Activated CD8-positive, alpha-beta T cell treated with anti-CD3 and anti-CD28 coated beads, Interleukin-2, amount 10 ng/mL, durations not matched to agents 7 days and 5 days (primary cell): ENCODE results near the gene CHCHD6. TPM values are rescaled to one million over a fixed set of nuclear protein-coding genes. Genes with fewer than 3 reads are reported as not detected.

ENCODE experiments used
- ATAC-seq: fragments of 150-1000 bp; cut with Tn5 transposase; one replicate; pipeline ENCODE4 v1.10.0; 2021; ENCODE audit warnings: moderate library complexity
- CTCF ChIA-PET: fragments of 350-600 bp; sonication (Branson Sonifier 250); formaldehyde crosslinking; loops from one replicate; lab custom pipeline; 2021; ENCODE audit warnings: antibody characterized with exemption; lab: Charles Lee
- POLR2A ChIA-PET: fragments of 350-600 bp; sonication (Branson Sonifier 250); formaldehyde crosslinking; loops from one replicate; lab custom pipeline; 2021; ENCODE audit warnings: antibody characterized with exemption; lab: Charles Lee
- DNase-seq: peaks from one replicate; pipeline ENCODE4 v3.0.0-alpha.2; 2020
- H3K27ac Mint-ChIP-seq: one replicate; pipeline ENCODE4 v1.8.0; 2021; ENCODE audit warnings: mild to moderate bottlenecking, mixed read lengths
- H3K27me3 Mint-ChIP-seq: one replicate; pipeline ENCODE4 v1.8.0; 2021; ENCODE audit warnings: low read depth, mixed read lengths
- H3K36me3 Mint-ChIP-seq: one replicate; pipeline ENCODE4 v1.8.0; 2021; ENCODE audit warnings: low read depth, mixed read lengths
- H3K4me1 Mint-ChIP-seq: one replicate; pipeline ENCODE4 v1.8.0; 2021; ENCODE audit warnings: low read depth, mixed read lengths
- H3K4me3 Mint-ChIP-seq: one replicate; pipeline ENCODE4 v1.8.0; 2021; ENCODE audit warnings: mild to moderate bottlenecking, mixed read lengths
- H3K9me3 Mint-ChIP-seq: one replicate; pipeline ENCODE4 v1.8.0; 2022; ENCODE audit warnings: mixed read lengths; ENCODE audit not compliant: insufficient read depth
- total RNA-seq, 2 experiments: library from RNA; stranded (reverse); gene quantifications; one replicate each; pipeline ENCODE4 v1.2.3, GENCODE V29; 2021

CHCHD6 gene
- total RNA-seq, 2 experiments from 2014 or later = 5.1 to 6.2 TPM

DNA sequence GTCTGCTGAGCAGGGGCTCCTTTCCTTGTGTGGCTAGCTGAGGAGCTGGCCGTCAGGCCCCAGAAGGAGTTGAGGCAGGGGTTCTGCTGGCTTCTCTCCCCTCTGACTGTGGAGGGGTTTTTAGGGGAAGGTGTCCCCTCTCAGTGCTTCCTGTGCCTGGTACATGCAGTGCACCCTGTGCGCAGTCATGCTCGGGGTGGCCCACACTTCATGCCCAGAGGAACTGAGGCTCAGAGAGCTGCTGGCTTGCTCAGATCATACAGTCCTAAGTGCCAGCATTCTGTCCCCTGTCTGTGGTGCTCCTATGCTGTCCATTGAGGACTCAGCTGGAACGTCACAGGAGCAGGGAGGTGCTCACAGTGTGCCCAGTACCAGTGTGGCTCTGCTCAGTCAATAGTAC lies 211.0 kb downstream of the CHCHD6 start:
- ChIA-PET POLR2A (interaction anchor here (1.0 kb wide), 1 partner anchor 12 kb away, joined by 3 read pairs; no protein-coding TSS in a partner anchor), CTCF (no interaction called here)
- Mint-ChIP-seq H3K36me3 (peaks cover 12% of the 10 kb centered on the region), H3K4me3 (no peak overlapping the region), H3K27ac (no peak overlapping the region), H3K27me3 (peaks cover 10% of the 10 kb centered on the region), H3K9me3 (peaks cover 3% of the 10 kb centered on the region), H3K4me1 (peaks cover 55% of the 10 kb centered on the region)
- ATAC-seq (no peak), DNase-seq (no peak)

DNA sequence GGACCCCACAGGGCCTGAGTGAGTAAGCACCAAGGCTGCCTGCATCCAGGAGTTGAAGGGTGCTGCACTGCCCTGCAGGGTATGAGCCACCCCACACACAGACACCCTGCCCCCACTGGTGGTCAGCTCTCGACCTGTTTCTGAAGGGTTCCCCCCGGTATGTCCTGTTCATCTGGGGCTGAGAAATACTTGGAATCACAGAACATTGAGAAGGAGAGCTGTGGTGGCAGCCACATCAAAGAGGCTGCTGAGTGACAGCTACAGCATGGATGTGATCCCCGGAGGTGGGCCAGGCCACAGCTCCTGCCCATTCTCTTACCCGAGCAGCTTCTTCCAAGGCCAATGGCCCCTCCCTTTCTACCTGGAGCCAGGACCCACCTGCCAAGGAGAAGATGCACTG lies 212.5 kb downstream of the CHCHD6 start:
- Mint-ChIP-seq H3K36me3 (peaks cover 6% of the 10 kb centered on the region), H3K4me3 (no peak overlapping the region), H3K27me3 (peaks cover 5% of the 10 kb centered on the region), H3K27ac (no peak overlapping the region), H3K9me3 (peaks cover 7% of the 10 kb centered on the region), H3K4me1 (peaks cover 41% of the 10 kb centered on the region)
- DNase-seq = no peak
- ATAC-seq = no peak
- CTCF ChIA-PET = interaction anchor here (0.9 kb wide), 1 partner anchor 11 kb away, joined by 3 read pairs; no protein-coding TSS in a partner anchor
- POLR2A ChIA-PET = no interaction called here

DNA sequence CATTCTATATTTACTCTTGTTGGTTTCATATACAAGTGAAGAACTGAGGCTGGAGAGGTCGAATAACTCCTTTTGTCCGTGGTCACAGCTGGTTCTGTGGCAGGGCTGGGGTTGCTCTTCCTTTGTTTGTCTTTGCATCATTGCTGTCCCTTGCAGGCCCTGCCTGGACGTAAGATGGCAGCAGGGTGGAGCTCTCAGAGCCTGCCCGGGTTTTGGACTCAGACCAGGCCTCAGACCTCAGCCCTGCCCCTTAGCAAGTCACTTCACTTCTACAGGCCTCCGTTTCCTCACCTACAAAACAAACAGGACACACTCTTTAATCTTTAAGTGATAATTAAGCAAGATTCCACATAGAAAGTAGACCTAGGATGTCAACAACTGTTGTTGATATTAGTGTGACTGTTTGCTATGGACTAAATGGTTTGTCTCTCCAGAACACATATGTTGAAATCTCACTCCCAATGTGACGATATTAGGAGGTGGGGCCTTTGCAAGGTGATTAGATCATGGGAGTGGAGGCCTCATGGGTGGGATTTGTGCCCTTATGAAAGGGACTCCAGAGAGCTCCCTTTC lies 213.3 kb downstream of the CHCHD6 start:
- ChIA-PET POLR2A (no interaction called here), CTCF (no interaction called here)
- Mint-ChIP-seq H3K9me3 (peaks cover 7% of the 10 kb centered on the region), H3K36me3 (peaks cover 6% of the 10 kb centered on the region), H3K4me3 (no peak overlapping the region), H3K27me3 (peaks cover 5% of the 10 kb centered on the region), H3K27ac (no peak overlapping the region), H3K4me1 (peaks cover 33% of the 10 kb centered on the region)
- DNase-seq (no peak), ATAC-seq (no peak)

DNA sequence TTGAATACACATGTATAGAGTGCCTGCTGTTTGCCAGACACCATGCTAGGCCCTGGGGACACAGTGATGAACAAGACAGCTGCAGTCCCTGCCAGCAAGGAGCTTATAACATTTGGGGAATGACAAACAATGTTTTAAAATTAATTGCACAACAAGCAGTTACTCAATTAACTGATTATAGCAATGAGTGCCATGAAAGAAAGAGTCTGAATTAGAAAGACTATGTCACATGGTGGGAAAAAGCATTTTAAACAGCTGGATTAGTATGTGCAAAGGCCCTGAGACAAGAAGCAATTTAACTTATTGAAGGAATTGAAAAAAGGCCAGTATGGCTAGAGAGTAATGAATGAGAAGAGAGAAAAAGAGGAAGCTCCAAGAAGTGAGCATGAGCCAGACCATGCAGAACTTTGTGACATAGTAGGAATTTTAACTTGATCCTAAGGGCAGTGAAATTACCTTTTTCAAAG lies 214.3 kb downstream of the CHCHD6 start:
- ATAC-seq = no peak
- H3K4me1 Mint-ChIP-seq = peaks cover 30% of the 10 kb centered on the region
- H3K4me3 Mint-ChIP-seq = no peak overlapping the region
- no peak for DNase-seq
- peaks cover 5% of the 10 kb centered on the region for H3K27me3 Mint-ChIP-seq
- ChIA-PET POLR2A (no interaction called here), CTCF (interaction anchor here (1.1 kb wide), 1 partner anchor 657 kb away, joined by 3 read pairs; no protein-coding TSS in a partner anchor)
- H3K9me3 Mint-ChIP-seq = peaks cover 7% of the 10 kb centered on the region
- peaks cover 6% of the 10 kb centered on the region for H3K36me3 Mint-ChIP-seq
- H3K27ac Mint-ChIP-seq = no peak overlapping the region

- peaks cover 34% of the 10 kb centered on the region for H3K4me1 Mint-ChIP-seq
- no peak for DNase-seq
- CTCF ChIA-PET = no interaction called here
- no peak overlapping the region for H3K27ac Mint-ChIP-seq
- POLR2A ChIA-PET = no interaction called here
- H3K36me3 Mint-ChIP-seq = peaks cover 2% of the 10 kb centered on the region
- peaks cover 2% of the 10 kb centered on the region for H3K27me3 Mint-ChIP-seq
- H3K4me3 Mint-ChIP-seq = no peak overlapping the region
- H3K9me3 Mint-ChIP-seq = peaks cover 7% of the 10 kb centered on the region
- ATAC-seq = no peak
These were observed 217.2 kb downstream of the CHCHD6 start for GRCh38 chr3:126921085-126921824.

GRCh38 chr3:126922466-126922865 lies 218.4 kb downstream of the CHCHD6 start:
- H3K27ac Mint-ChIP-seq = no peak overlapping the region
- ChIA-PET CTCF (interaction anchor here (0.5 kb wide), 1 partner anchor 47 kb away, joined by 3 read pairs; no protein-coding TSS in a partner anchor), POLR2A (no interaction called here)
- no peak overlapping the region for H3K4me3 Mint-ChIP-seq
- peaks cover 2% of the 10 kb centered on the region for H3K27me3 Mint-ChIP-seq
- H3K36me3 Mint-ChIP-seq = peaks cover 2% of the 10 kb centered on the region
- H3K4me1 Mint-ChIP-seq = peaks cover 26% of the 10 kb centered on the region
- DNase-seq = no peak
- peaks cover 7% of the 10 kb centered on the region for H3K9me3 Mint-ChIP-seq
- ATAC-seq = no peak

GRCh38 chr3:126923423-126923822 lies 219.4 kb downstream of the CHCHD6 start:
- ChIA-PET CTCF (no interaction called here), POLR2A (no interaction called here)
- H3K27ac Mint-ChIP-seq = no peak overlapping the region
- H3K9me3 Mint-ChIP-seq = peaks cover 7% of the 10 kb centered on the region
- H3K4me1 Mint-ChIP-seq = peaks cover 26% of the 10 kb centered on the region
- peaks cover 2% of the 10 kb centered on the region for H3K27me3 Mint-ChIP-seq
- H3K4me3 Mint-ChIP-seq = no peak overlapping the region
- ATAC-seq (peak; percentile 86), DNase-seq (peak; percentile 52)
- peaks cover 2% of the 10 kb centered on the region for H3K36me3 Mint-ChIP-seq

DNA sequence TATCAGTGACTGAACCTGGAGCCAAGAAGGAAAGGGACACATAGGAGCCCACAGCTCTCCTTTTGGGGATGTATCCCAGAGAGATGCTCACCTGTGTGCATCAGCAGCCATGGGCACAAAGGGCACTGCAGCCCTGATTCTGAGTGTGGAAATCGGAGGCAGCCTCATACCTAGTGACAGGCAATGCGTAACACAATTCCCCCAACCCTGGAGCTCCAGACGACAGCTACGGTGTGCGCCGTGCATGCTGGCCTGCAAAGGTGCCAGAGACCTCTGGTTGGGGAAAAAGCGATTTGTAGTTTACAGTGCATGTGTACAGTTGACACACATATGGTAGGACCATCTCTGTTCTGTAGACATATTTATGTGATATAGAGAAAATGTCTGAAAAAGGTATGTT lies 219.9 kb downstream of the CHCHD6 start:
- no peak for DNase-seq
- ChIA-PET POLR2A (no interaction called here), CTCF (interaction anchor here (0.9 kb wide), 1 partner anchor 13 kb away, joined by 3 read pairs; no protein-coding TSS in a partner anchor)
- no peak overlapping the region for H3K4me3 Mint-ChIP-seq
- peaks cover 26% of the 10 kb centered on the region for H3K4me1 Mint-ChIP-seq
- peaks cover 7% of the 10 kb centered on the region for H3K9me3 Mint-ChIP-seq
- ATAC-seq = no peak
- no peaks in the 10 kb centered on the region for H3K27me3 Mint-ChIP-seq
- peaks cover 2% of the 10 kb centered on the region for H3K36me3 Mint-ChIP-seq
- no peak overlapping the region for H3K27ac Mint-ChIP-seq

DNA sequence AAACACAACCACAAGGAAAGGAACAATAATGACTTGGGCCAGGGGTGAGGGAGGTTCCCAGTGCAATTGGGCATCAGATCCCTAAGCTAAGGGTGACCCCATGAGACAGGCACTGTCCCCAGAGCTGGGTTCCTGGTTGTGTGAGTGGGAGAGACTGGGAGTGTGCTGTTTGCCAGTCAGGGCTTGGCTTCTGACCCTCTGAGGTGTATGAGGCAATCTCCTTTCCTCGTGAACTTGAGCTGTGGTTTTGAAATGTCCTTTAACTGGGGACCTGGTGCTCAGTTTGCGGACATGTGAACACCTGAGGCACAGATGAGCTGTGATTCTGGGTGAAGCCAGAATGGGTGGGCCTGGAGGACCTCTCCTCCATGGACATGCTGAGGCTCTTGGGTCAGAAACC lies 220.4 kb downstream of the CHCHD6 start:
- DNase-seq = no peak
- H3K9me3 Mint-ChIP-seq = peaks cover 7% of the 10 kb centered on the region
- H3K4me3 Mint-ChIP-seq = no peak overlapping the region
- ATAC-seq = no peak
- H3K4me1 Mint-ChIP-seq = peaks cover 26% of the 10 kb centered on the region
- no peaks in the 10 kb centered on the region for H3K27me3 Mint-ChIP-seq
- ChIA-PET POLR2A (no interaction called here), CTCF (interaction anchor here (0.9 kb wide), 1 partner anchor 12 kb away, joined by 3 read pairs; no protein-coding TSS in a partner anchor)
- no peak overlapping the region for H3K27ac Mint-ChIP-seq
- H3K36me3 Mint-ChIP-seq = peaks cover 2% of the 10 kb centered on the region

DNA sequence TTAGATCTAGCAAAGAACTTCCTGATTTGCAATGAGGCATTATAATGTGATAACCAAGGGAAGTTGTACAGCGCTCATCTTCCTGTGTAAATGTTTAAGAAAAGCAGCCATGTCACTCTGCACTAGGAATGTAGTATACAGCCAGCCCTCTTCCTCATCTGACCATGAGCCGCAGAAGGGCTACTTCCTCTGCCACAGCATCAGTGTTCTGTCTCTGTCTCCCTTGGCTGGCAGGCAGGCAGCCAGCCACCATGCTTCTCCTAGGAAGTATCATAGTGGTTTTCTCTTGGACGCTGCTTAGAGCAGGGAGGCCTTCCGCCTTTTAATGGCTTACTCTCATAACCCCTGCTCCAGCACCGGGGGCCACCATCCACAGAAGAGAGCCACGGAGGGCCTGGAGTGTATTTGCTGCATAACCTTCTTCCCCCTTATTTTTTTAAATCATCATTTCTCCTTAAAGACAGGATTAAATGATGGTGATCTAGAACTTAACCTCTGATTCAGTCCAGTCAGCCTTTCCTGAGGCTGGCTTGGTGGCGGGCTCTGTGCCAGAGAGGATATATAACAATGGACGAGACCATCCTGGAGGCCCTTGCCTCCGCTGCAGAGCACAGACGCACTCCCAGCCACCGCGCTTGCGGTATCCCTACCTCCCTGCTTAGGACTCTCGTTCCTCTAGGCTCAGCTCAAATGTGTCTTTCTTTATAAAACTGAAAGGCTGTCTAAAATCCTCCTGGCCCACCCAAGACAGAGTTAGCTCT lies 221.6 kb downstream of the CHCHD6 start:
- POLR2A ChIA-PET = no interaction called here
- Mint-ChIP-seq H3K36me3 (no peaks in the 10 kb centered on the region), H3K4me3 (no peak overlapping the region), H3K27me3 (no peaks in the 10 kb centered on the region), H3K9me3 (no peaks in the 10 kb centered on the region), H3K27ac (no peak overlapping the region), H3K4me1 (peaks cover 26% of the 10 kb centered on the region)
- no peak for ATAC-seq
- CTCF ChIA-PET = no interaction called here
- no peak for DNase-seq

DNA sequence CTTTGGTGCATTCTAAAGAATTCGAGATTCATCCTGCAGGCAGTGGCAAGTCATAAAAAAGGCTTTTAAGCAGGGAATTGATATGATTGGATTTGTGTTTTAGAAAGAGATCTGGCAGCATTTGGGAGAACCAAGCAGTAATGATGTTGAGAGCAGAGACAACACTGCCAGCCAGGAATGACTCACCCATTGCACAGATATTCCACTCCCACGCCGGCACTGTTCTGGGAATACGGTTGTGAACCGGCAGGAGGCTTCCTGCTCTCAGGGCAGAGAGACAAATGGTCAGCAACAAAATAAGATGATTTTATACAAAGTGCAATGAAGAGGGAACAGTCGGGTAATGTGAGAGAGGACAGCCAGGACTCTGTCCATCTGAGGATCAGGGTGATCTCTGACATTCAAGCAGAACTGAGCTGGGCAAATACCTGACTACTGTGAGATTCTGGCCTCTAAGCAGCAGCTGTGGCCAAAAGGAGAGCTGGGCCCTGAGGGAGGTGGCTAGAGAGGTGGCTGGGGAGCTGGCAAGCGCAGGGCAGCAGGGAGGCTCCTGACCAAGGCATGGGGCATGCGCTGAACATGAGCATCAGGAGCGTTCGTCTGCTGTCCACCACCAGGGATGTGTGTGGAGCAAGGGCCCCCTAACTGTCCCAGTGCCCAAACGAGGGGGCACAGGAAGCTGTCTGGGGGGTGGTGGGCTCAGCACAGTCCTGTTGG lies 222.8 kb downstream of the CHCHD6 start:
- DNase-seq (no peak), ATAC-seq (no peak)
- POLR2A ChIA-PET = interaction anchor here (1.0 kb wide), 1 partner anchor 11 kb away, joined by 3 read pairs; no protein-coding TSS in a partner anchor
- Mint-ChIP-seq H3K4me3 (no peak overlapping the region), H3K27me3 (no peaks in the 10 kb centered on the region), H3K9me3 (no peaks in the 10 kb centered on the region), H3K4me1 (peaks cover 26% of the 10 kb centered on the region), H3K27ac (no peak overlapping the region), H3K36me3 (no peaks in the 10 kb centered on the region)
- CTCF ChIA-PET = interaction anchor here (1.4 kb wide), 1 partner anchor 10 kb away, joined by 3 read pairs; no protein-coding TSS in a partner anchor
